CD4-positive, alpha-beta T cell treated with Interleukin-15 for 4 hours (primary cell): ENCODE measurements around the gene CFAP91.
"Not testable (repeated sequence)": the region's sequence is repeated elsewhere in the genome, so short reads cannot be mapped to it uniquely, and the experiment has no call there.

Experiments
- DNase-seq: peaks from one replicate; pipeline ENCODE4 v3.0.0-alpha.2; 2020; ENCODE audit warnings: low spot score

The CFAP91 gene

GRCh38 chr3:119677641-119677934 is 25.2 kb upstream of the CFAP91 start:
- no peak for DNase-seq

- DNase-seq, result not testable (repeated sequence)
Measured at GRCh38 chr3:119678209-119678608, 24.6 kb upstream of the CFAP91 start.

GRCh38 chr3:119679874-119680273 is 22.9 kb upstream of the CFAP91 start:
- no peak for DNase-seq

- DNase-seq, result peak; percentile 15
Measured at GRCh38 chr3:119681279-119681678, 21.5 kb upstream of the CFAP91 start.

GRCh38 chr3:119683421-119683820 is 19.4 kb upstream of the CFAP91 start:
- no peak for DNase-seq

GRCh38 chr3:119690043-119690656 is 12.7 kb upstream of the CFAP91 start:
- no peak for DNase-seq

GRCh38 chr3:119695480-119695879 is 7.3 kb upstream of the CFAP91 start:
- DNase-seq, result no peak

GRCh38 chr3:119697394-119697793 is 5.4 kb upstream of the CFAP91 start:
- no peak for DNase-seq

GRCh38 chr3:119700269-119700919 is 2.4 kb upstream of the CFAP91 start:
- peak; percentile 62 for DNase-seq

- DNase-seq, result no peak
Measured at GRCh38 chr3:119700920-119701734, 1.7 kb upstream of the CFAP91 start.

GRCh38 chr3:119703820-119704531 is 1.2 kb downstream of the CFAP91 start:
- no peak for DNase-seq

GRCh38 chr3:119715105-119715504 is 12.3 kb downstream of the CFAP91 start:
- no peak for DNase-seq

GRCh38 chr3:119716998-119717397 is 14.2 kb downstream of the CFAP91 start:
- DNase-seq, result no peak

GRCh38 chr3:119717520-119717919 is 14.7 kb downstream of the CFAP91 start:
- DNase-seq, result no peak

- DNase-seq, result no peak
Measured at GRCh38 chr3:119723022-119723421, 20.2 kb downstream of the CFAP91 start.

GRCh38 chr3:119726909-119727308 is 24.1 kb downstream of the CFAP91 start:
- no peak for DNase-seq

- DNase-seq, result no peak
Measured at GRCh38 chr3:119729996-119730395, 27.2 kb downstream of the CFAP91 start.

- DNase-seq, result no peak
Measured at GRCh38 chr3:119731560-119732343, 28.9 kb downstream of the CFAP91 start.

- no peak for DNase-seq
Measured at GRCh38 chr3:119733812-119734211, 31.0 kb downstream of the CFAP91 start.

GRCh38 chr3:119738741-119739140 is 35.9 kb downstream of the CFAP91 start:
- no peak for DNase-seq

GRCh38 chr3:119741657-119742590 is 39.1 kb downstream of the CFAP91 start:
- DNase-seq, result no peak
